Adrenal gland (tissue), 12 donors: ENCODE results near the gene LHCGR. TPM values are rescaled to one million over a fixed set of nuclear protein-coding genes. Genes with fewer than 3 reads are reported as not detected.

Experiments
- DNase-seq, 7 donors: peaks; one replicate each; pipeline ENCODE4 v3.0.0-alpha.2; 2019 to 2020
- H3K27ac ChIP-seq, 5 donors: fragments of 200-600 bp; sonication (generic) in 4 of 5; 1 replicate in 3 of 5; 2 replicates in 2 of 5; pipeline versions ENCODE4 v1.5.1 to v1.8.0; 2016 to 2020; ENCODE audit warnings: mild to moderate bottlenecking in 1 of 5
- H3K27me3 ChIP-seq: fragments of 200-600 bp; 2 replicates; pipeline ENCODE4 v1.8.0; 2021
- H3K36me3 ChIP-seq, 2 donors: fragments of 200-600 bp; replicated peaks in 1 of 2; 1 replicate in 1 of 2; 2 replicates in 1 of 2; pipeline versions ENCODE4 v1.5.1 to v1.8.0; 2018 to 2022
- H3K4me1 ChIP-seq, 2 donors: fragments of 200-600 bp; replicated peaks in 1 of 2; 1 replicate in 1 of 2; 2 replicates in 1 of 2; pipeline versions ENCODE4 v1.5.1 to v1.8.0; 2018 to 2021
- H3K4me3 ChIP-seq, 4 donors: fragments of 200-600 bp; sonication (generic) in 3 of 4; one replicate each; pipeline ENCODE4 v1.5.1; 2016 to 2018
- H3K9me3 ChIP-seq, 3 donors: fragments of 200-600 bp; sonication (generic) in 1 of 3; replicated peaks in 1 of 3; 1 replicate in 2 of 3; 2 replicates in 1 of 3; pipeline versions ENCODE4 v1.5.1 to v1.8.0; 2016 to 2021
- CTCF ChIP-seq, 6 experiments: fragments of 450-650 bp in 4 of 6; fragments of 200-600 bp in 2 of 6; sonication (generic) in 1 of 6; IDR thresholded peaks; 1 replicate in 5 of 6; 2 replicates in 1 of 6; pipeline versions ENCODE4 v1.5.1 to v1.8.0; 2016 to 2021; ENCODE audit warnings: antibody characterized with exemption in 6 of 6, mild to moderate bottlenecking in 2 of 6, moderate library complexity in 1 of 6
- POLR2A ChIP-seq, 2 donors: fragments of 450-650 bp; IDR thresholded peaks; one replicate each; pipeline ENCODE4 v1.6.1; 2017; ENCODE audit warnings: antibody characterized with exemption in 2 of 2, mild to moderate bottlenecking in 2 of 2, moderate library complexity in 1 of 2
- WGBS, 4 donors: extraction: QIAGEN DNeasy Blood & Tissue Kit in 2 of 4; methylation state at CpG; one replicate each; pipeline versions ENCODE4 v1.1.5 to v1.1.7; 2013 to 2017; 5-methylcytosine and 5-hydroxymethylcytosine counted together
- intact Hi-C, 2 donors: fragments of 100-400 bp; cut with DNase I; formaldehyde crosslinking; loops; one replicate each; pipeline versions ENCODE4 v1.14.1 to v1.15.0; 2022 to 2023
- polyA plus RNA-seq, 3 donors: library from polyadenylated mRNA; stranded (reverse); fragments of 200-250 nt in 2 of 3; fragments of 350-450 nt in 1 of 3; fragmentation: Illumina TruSeq in 1 of 3; extraction: RNeasy Lipid Tissue Mini Kit (QIAGEN cat#74804) in 1 of 3; gene quantifications; one replicate each; pipeline ENCODE4 v1.2.3, GENCODE V29; 2013 to 2014
- small RNA-seq, 2 donors: library from RNA; depleted of rRNA; stranded (forward); fragments of <200 nt; gene quantifications; one replicate each; pipeline ENCODE3, GENCODE V24; 2016
- total RNA-seq, 9 donors: library from RNA; depleted of rRNA in 4 of 9; stranded (reverse); fragments of >200 nt in 4 of 9; fragments of 120-200 nt in 1 of 9; fragmentation: NEBNext Ultra II Directional in 1 of 9; extraction: Animal tissue kit (Norgen Biotek cat#: 25700) in 1 of 9; gene quantifications; one replicate each; pipeline versions ENCODE4 v1.1.0 to v1.2.4, GENCODE V29; 2013 to 2023
- donor health status: healthy with polysubstance abuse.
- donor health status: Bipolar disorder and iron deficiency.
- donor health status: DM: yes; HTN: yes; CAD: no.
- donor health status: DM: no; HTN: no; CAD: no.
- donor health status: DM: no; HTN: no; CAD: no.
- donor health status: DM: yes; HTN: yes; CAD: no.

LHCGR gene
- total and polyA plus RNA-seq, 12 donors, result 0.14 to 4.3 (median 1.6) TPM; not detected in 3

DNA sequence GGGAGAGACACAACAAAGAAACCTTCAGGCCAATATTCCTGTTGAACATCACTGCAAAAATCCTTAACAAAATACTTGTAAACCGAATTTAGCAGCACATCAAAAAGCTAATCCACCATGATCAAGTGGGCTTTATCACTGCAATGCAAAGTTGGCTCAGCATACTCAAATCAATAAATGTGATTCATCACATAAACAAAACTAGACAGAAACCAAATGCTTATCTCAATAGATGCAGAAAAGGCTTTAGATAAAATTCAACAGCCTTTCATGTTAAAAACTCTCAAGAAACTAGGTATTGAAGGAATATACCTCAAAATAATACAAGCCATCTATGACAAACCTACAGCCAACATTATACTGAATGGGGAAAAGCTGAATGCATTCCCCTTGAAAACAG, 117.3 kb downstream of the LHCGR start:
- Histone ChIP-seq H3K4me1 (no peaks in the 10 kb centered on the region), H3K36me3 (no peaks in the 10 kb centered on the region), H3K9me3 (no peaks in the 10 kb centered on the region), H3K27ac (no peak overlapping the region), H3K27me3 (no peaks in the 10 kb centered on the region), H3K4me3 (no peak overlapping the region)
- DNase-seq, result no peak
- intact Hi-C loops, result no loop called here
- TF ChIP-seq CTCF (IDR thresholded peaks at IDR 0.05) (no peak), POLR2A (IDR thresholded peaks at IDR 0.05) (no peak)
- 43 to 83% (median 50%) methylated on average over 1 of the region's 1 CpG for WGBS, 4 donors

Small RNAs within 50 kb of the gene (small RNA-seq; reads per million reads assigned to genes)
- 0 reads per million in 2 donors for gene ELOBP3

Other genes with a start within 250 kb of the LHCGR start
- 10 to 100 TPM in 8 of 9 donors, 1 to 10 TPM in 1; 7.2 to 51.1 (median 18.6) TPM for gene STON1, start 225.6 kb downstream of the LHCGR start, total RNA-seq
- gene STON1, start 225.6 kb downstream of the LHCGR start, polyA plus RNA-seq, result 1 to 10 TPM; 4.6 to 7.2 (median 5.6) TPM
- 1 to 10 TPM in 2 of 9 donors, under 1 TPM in 2, not detected in 5; 0.11 to 3.3 (median 1.1) TPM for gene GTF2A1L, start 137.9 kb downstream of the LHCGR start, total RNA-seq
- gene GTF2A1L, start 137.9 kb downstream of the LHCGR start, polyA plus RNA-seq, result 1 to 10 TPM in 1 of 3 donors, under 1 TPM in 1, not detected in 1; 0.37 to 1.3 TPM